Measurements from ENCODE around the gene XXYLT1. TPM values are rescaled to one million over a fixed set of nuclear protein-coding genes. Genes with fewer than 3 reads are reported as not detected.

The XXYLT1 gene
- total RNA-seq, 1 donor from 2014 or later = 41.1 TPM

- Mint-ChIP-seq H3K27ac (ENCODE audit: unreplicated experiment) (peak overlapping the region; percentile 47), H3K9me3 (no peaks in the 10 kb centered on the region)
- no peak for DNase-seq (ENCODE audit: low read depth, low spot score)
Observed at GRCh38 chr3:195164573-195165264, 106.2 kb downstream of the XXYLT1 start.

GRCh38 chr3:195163719-195164572 is 107.0 kb downstream of the XXYLT1 start:
- Mint-ChIP-seq H3K4me3 (no peak overlapping the region), H3K9me3 (no peaks in the 10 kb centered on the region), H3K4me1 (peaks cover 21% of the 10 kb centered on the region), H3K36me3 (ENCODE audit: low read depth) (no peaks in the 10 kb centered on the region), H3K27ac (ENCODE audit: unreplicated experiment) (no peak overlapping the region), H3K27me3 (ENCODE audit: low read depth) (no peaks in the 10 kb centered on the region)
- TF ChIP-seq CTCF (conservative IDR thresholded peaks at IDR 0.05) = no peak
- DNase-seq (ENCODE audit: low read depth, low spot score) = no peak

More at GRCh38 chr3:195164573-195165264, 106.2 kb downstream of the XXYLT1 start:
- Mint-ChIP-seq H3K36me3 (ENCODE audit: low read depth) (no peaks in the 10 kb centered on the region), H3K27me3 (ENCODE audit: low read depth) (no peaks in the 10 kb centered on the region), H3K4me1 (peaks cover 21% of the 10 kb centered on the region), H3K4me3 (no peak overlapping the region)
- TF ChIP-seq CTCF (conservative IDR thresholded peaks at IDR 0.05) = no peak

GRCh38 chr3:195162816-195163215 is 108.1 kb downstream of the XXYLT1 start:
- DNase-seq (ENCODE audit: low read depth, low spot score) = no peak
- Mint-ChIP-seq H3K4me1 (peaks cover 21% of the 10 kb centered on the region), H3K27ac (ENCODE audit: unreplicated experiment) (no peak overlapping the region), H3K9me3 (no peaks in the 10 kb centered on the region), H3K27me3 (ENCODE audit: low read depth) (no peaks in the 10 kb centered on the region), H3K4me3 (no peak overlapping the region), H3K36me3 (ENCODE audit: low read depth) (no peaks in the 10 kb centered on the region)
- no peak for TF ChIP-seq CTCF (conservative IDR thresholded peaks at IDR 0.05)

- Mint-ChIP-seq H3K36me3 (ENCODE audit: low read depth) (no peaks in the 10 kb centered on the region), H3K9me3 (no peaks in the 10 kb centered on the region), H3K27ac (ENCODE audit: unreplicated experiment) (no peak overlapping the region), H3K4me3 (no peak overlapping the region), H3K4me1 (peaks cover 25% of the 10 kb centered on the region), H3K27me3 (ENCODE audit: low read depth) (no peaks in the 10 kb centered on the region)
- DNase-seq (ENCODE audit: low read depth, low spot score) = no peak
- TF ChIP-seq CTCF (conservative IDR thresholded peaks at IDR 0.05) = no peak
Observed at GRCh38 chr3:195162033-195162669, 108.8 kb downstream of the XXYLT1 start.

GRCh38 chr3:195160908-195161434 is 110.0 kb downstream of the XXYLT1 start:
- Mint-ChIP-seq H3K4me3 (no peak overlapping the region), H3K36me3 (ENCODE audit: low read depth) (no peaks in the 10 kb centered on the region), H3K27me3 (ENCODE audit: low read depth) (no peaks in the 10 kb centered on the region), H3K4me1 (peaks cover 31% of the 10 kb centered on the region), H3K9me3 (no peaks in the 10 kb centered on the region), H3K27ac (ENCODE audit: unreplicated experiment) (no peak overlapping the region)
- no peak for DNase-seq (ENCODE audit: low read depth, low spot score)
- no peak for TF ChIP-seq CTCF (conservative IDR thresholded peaks at IDR 0.05)
